ENCODE results near the gene CCDC191.

DNA sequence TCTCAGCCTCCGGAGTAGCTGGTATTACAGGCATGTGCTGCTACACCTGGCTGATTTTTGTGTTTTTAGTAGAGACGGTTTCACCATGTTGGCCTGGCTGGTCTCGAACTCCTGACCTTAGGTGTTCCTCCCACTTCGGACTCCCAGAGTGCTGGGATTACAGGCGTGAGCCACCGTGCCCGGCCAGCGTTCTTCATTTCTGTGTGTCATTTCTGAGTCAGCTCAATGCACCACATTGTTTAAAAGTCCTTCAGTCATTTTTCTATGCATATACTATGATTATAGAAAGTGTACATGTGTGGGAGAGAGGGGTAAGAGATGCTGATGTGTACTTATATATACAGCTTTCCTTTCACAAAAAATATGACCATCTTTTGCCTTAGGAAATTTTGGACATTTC lies 2.3 kb upstream of the CCDC191 start:
- TF ChIP-seq ZNF112 (tag by site-specific recombination; IDR thresholded peaks at IDR 0.05) (no peak), REPIN1 (tag by site-specific recombination; IDR thresholded peaks at IDR 0.05; ENCODE audit: low read depth) (no peak), YY1 (tag by site-specific recombination; IDR thresholded peaks at IDR 0.05) (no peak), ZNF155 (tag by site-specific recombination; IDR thresholded peaks at IDR 0.05) (no peak), ZIC2 (tag by site-specific recombination; IDR thresholded peaks at IDR 0.05) (no peak), ZFP3 (tag by site-specific recombination; IDR thresholded peaks at IDR 0.05; ENCODE audit: low read depth) (no peak), ZNF544 (tag by site-specific recombination; IDR thresholded peaks at IDR 0.05) (no peak), ZNF501 (tag by site-specific recombination; IDR thresholded peaks at IDR 0.05) (no peak)
- TF ChIP-seq, protein P1, sequence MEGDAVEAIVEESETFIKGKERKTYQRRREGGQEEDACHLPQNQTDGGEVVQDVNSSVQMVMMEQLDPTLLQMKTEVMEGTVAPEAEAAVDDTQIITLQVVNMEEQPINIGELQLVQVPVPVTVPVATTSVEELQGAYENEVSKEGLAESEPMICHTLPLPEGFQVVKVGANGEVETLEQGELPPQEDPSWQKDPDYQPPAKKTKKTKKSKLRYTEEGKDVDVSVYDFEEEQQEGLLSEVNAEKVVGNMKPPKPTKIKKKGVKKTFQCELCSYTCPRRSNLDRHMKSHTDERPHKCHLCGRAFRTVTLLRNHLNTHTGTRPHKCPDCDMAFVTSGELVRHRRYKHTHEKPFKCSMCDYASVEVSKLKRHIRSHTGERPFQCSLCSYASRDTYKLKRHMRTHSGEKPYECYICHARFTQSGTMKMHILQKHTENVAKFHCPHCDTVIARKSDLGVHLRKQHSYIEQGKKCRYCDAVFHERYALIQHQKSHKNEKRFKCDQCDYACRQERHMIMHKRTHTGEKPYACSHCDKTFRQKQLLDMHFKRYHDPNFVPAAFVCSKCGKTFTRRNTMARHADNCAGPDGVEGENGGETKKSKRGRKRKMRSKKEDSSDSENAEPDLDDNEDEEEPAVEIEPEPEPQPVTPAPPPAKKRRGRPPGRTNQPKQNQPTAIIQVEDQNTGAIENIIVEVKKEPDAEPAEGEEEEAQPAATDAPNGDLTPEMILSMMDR (tag by site-specific recombination; IDR thresholded peaks at IDR 0.05), result no peak
